HCT116 (cell line): ENCODE results near the gene SF3B4. TPM values are rescaled to one million over a fixed set of nuclear protein-coding genes. Genes with fewer than 3 reads are reported as not detected.

Experiments used
- ATAC-seq: fragments of 200-7000 bp; cut with Tn5 transposase; 2 replicates; pipeline ENCODE4 v1.9.1; 2020; ENCODE audit warnings: mild to moderate bottlenecking, moderate library complexity
- BruUV-seq: library from RNA; stranded (reverse); fragments of 400-500 nt; replicated peaks from 2 replicates; lab custom pipeline; 2021; lab: Mats Ljungman, UMichigan
- CTCF ChIA-PET: fragments of 300-600 bp; sonication (Branson Sonifier 250); formaldehyde crosslinking; loops from one replicate; lab custom pipeline; 2021; ENCODE audit warnings: antibody characterized with exemption; lab: Charles Lee
- POLR2A ChIA-PET: fragments of 300-600, 350-600 bp; sonication (Branson Sonifier 250); formaldehyde crosslinking; loops from one replicate; lab custom pipeline; 2021; ENCODE audit warnings: antibody characterized with exemption; lab: Charles Lee
- RAD21 ChIA-PET, 2 experiments: fragments of 300-600 bp; sonication (Branson Sonifier 250); formaldehyde crosslinking; loops; one replicate each; lab custom pipeline; 2023; ENCODE audit warnings: low total read pairs in 2 of 2; ENCODE audit not compliant: uncharacterized antibody in 2 of 2, unreplicated experiment in 2 of 2, low non-redundant PET in 1 of 2; lab: Charles Lee
- DNase-seq: peaks from one replicate; pipeline ENCODE4 v3.0.0-alpha.2; 2010; ENCODE audit warnings: low read depth, low spot score
- H2AFZ ChIP-seq: fragments of 200-600 bp; shearing (Covaris generic), sonication (generic); 2 replicates; pipeline ENCODE4 v1.6.1; 2017; ENCODE audit warnings: low read depth, mixed run types, mixed read lengths, antibody characterized with exemption, low read length; ENCODE audit not compliant: poor library complexity, severe bottlenecking
- H3K27ac ChIP-seq: 2 replicates; pipeline ENCODE4 v1.5.1; 2012; ENCODE audit warnings: low read depth, low read length
- H3K27me3 ChIP-seq: fragments of 200-600 bp; sonication (generic); 2 replicates; pipeline ENCODE4 v1.6.1; 2016; ENCODE audit warnings: mixed run types, low read length, mixed read lengths; ENCODE audit not compliant: insufficient read depth
- H3K36me3 ChIP-seq, 2 experiments: fragments of 200-500 bp in 1 of 2; fragments of 200-600 bp in 1 of 2; sonication (Bioruptor generic) in 1 of 2; sonication (generic) in 1 of 2; 2 replicates each; pipeline versions ENCODE4 v1.5.1 to v1.6.1; 2014 to 2016; ENCODE audit warnings: low read length in 2 of 2, inconsistent platforms in 1 of 2, mixed read lengths in 1 of 2, mixed run types in 1 of 2; ENCODE audit not compliant: insufficient read depth in 2 of 2, control insufficient read depth in 1 of 2
- H3K4me1 ChIP-seq, 2 experiments: fragments of 200-600 bp in 1 of 2; sonication (generic) in 1 of 2; 2 replicates each; pipeline versions ENCODE4 v1.5.1 to v1.6.1; 2012 to 2017; ENCODE audit warnings: low read length in 2 of 2, inconsistent platforms in 1 of 2, mild to moderate bottlenecking in 1 of 2, mixed read lengths in 1 of 2, mixed run types in 1 of 2, moderate library complexity in 1 of 2; ENCODE audit not compliant: insufficient read depth in 2 of 2, control insufficient read depth in 1 of 2
- H3K4me2 ChIP-seq: fragments of 200-600 bp; sonication (generic); 2 replicates; pipeline ENCODE4 v1.6.1; 2017; ENCODE audit warnings: mixed run types, low read length, mixed read lengths
- H3K4me3 ChIP-seq, 2 experiments: fragments of 200-600 bp in 1 of 2; sonication (generic) in 1 of 2; replicated peaks in 1 of 2; 2 replicates each; pipeline ENCODE4 v1.5.1; 2011 to 2016; ENCODE audit warnings: low read length in 2 of 2, control low read depth in 1 of 2, low read depth in 1 of 2, mild to moderate bottlenecking in 1 of 2, mixed read lengths in 1 of 2, mixed run types in 1 of 2
- H3K79me2 ChIP-seq: fragments of 200-600 bp; sonication (generic); 2 replicates; pipeline ENCODE4 v1.6.1; 2017; ENCODE audit warnings: mild to moderate bottlenecking, mixed run types, low read length, moderate library complexity, mixed read lengths; ENCODE audit not compliant: insufficient read depth
- H3K9ac ChIP-seq: fragments of 200-600 bp; sonication (generic); 2 replicates; pipeline ENCODE4 v1.6.1; 2016; ENCODE audit warnings: low read length, mixed read lengths
- H3K9me2 ChIP-seq: fragments of 200-600 bp; sonication (generic), shearing (Covaris generic); 2 replicates; pipeline ENCODE4 v1.6.1; 2017; ENCODE audit warnings: mixed run types, mild to moderate bottlenecking, moderate library complexity; ENCODE audit not compliant: insufficient read depth
- H3K9me3 ChIP-seq, 2 experiments: fragments of 200-500 bp in 1 of 2; fragments of 200-600 bp in 1 of 2; sonication (Bioruptor generic) in 1 of 2; sonication (generic) in 1 of 2; 2 replicates each; pipeline ENCODE4 v1.6.1; 2014 to 2017; ENCODE audit warnings: low read length in 2 of 2, mixed read lengths in 2 of 2, inconsistent platforms in 1 of 2, low read depth in 1 of 2, mild to moderate bottlenecking in 1 of 2, mixed run types in 1 of 2, moderate library complexity in 1 of 2; ENCODE audit not compliant: control insufficient read depth in 1 of 2, insufficient read depth in 1 of 2
- H4K20me1 ChIP-seq: fragments of 200-600 bp; sonication (generic), shearing (Covaris generic); 2 replicates; pipeline ENCODE4 v1.6.1; 2017; ENCODE audit warnings: mixed run types, mild to moderate bottlenecking, moderate library complexity; ENCODE audit not compliant: insufficient read depth
- CEBPB ChIP-seq: IDR thresholded peaks from 2 replicates; pipeline ENCODE4 v1.6.1; 2012; ENCODE audit warnings: low read depth
- ELF1 ChIP-seq: IDR thresholded peaks from 2 replicates; pipeline ENCODE4 v1.6.1; 2012; ENCODE audit warnings: low read depth, borderline replicate concordance
- EZH2 ChIP-seq: fragments of 200-600 bp; sonication (generic); IDR thresholded peaks from 2 replicates; pipeline ENCODE4 v1.6.1; 2017; ENCODE audit warnings: antibody characterized with exemption, mixed run types
- EZH2phosphoT487 ChIP-seq: fragments of 200-600 bp; IDR thresholded peaks from 2 replicates; pipeline ENCODE4 v1.6.1; 2018; ENCODE audit warnings: antibody characterized with exemption, borderline replicate concordance
- FOSL1 ChIP-seq: IDR thresholded peaks from 2 replicates; pipeline ENCODE4 v1.6.1; 2012; ENCODE audit warnings: low read depth
- JUND ChIP-seq: IDR thresholded peaks from 2 replicates; pipeline ENCODE4 v1.6.1; 2012
- POLR2AphosphoS5 ChIP-seq: IDR thresholded peaks from 2 replicates; pipeline ENCODE4 v1.6.1; 2011; ENCODE audit warnings: mild to moderate bottlenecking, low read depth, low read length, moderate library complexity
- RAD21 ChIP-seq: IDR thresholded peaks from 2 replicates; pipeline ENCODE4 v1.6.1; 2012; ENCODE audit warnings: low read depth, mild to moderate bottlenecking
- SIN3A ChIP-seq: IDR thresholded peaks from 2 replicates; pipeline ENCODE4 v1.6.1; 2012; ENCODE audit warnings: low read depth
- SP1 ChIP-seq: IDR thresholded peaks from 2 replicates; pipeline ENCODE4 v1.6.1; 2012; ENCODE audit warnings: low read depth
- SRF ChIP-seq: IDR thresholded peaks from 2 replicates; pipeline ENCODE4 v1.6.1; 2012; ENCODE audit warnings: low read depth
- TCF7L2 ChIP-seq: IDR thresholded peaks from 2 replicates; pipeline ENCODE4 v1.7.0; 2011; ENCODE audit warnings: borderline replicate concordance, inconsistent platforms; ENCODE audit not compliant: insufficient read depth, insufficient read length; ENCODE audit errors: extremely low read depth
- YY1 ChIP-seq: IDR thresholded peaks from 2 replicates; pipeline ENCODE4 v1.6.1; 2011; ENCODE audit warnings: low read length, low read depth, moderate library complexity, mild to moderate bottlenecking; ENCODE audit not compliant: insufficient replicate concordance; ENCODE audit errors: extremely low read depth
- ZFX ChIP-seq: fragments of 450-650 bp; IDR thresholded peaks from 2 replicates; pipeline ENCODE4 v1.6.1; 2017
- ZNF274 ChIP-seq: fragments of 200-500 bp; sonication (Bioruptor generic); IDR thresholded peaks from 2 replicates; pipeline ENCODE4 v1.6.1; 2014; ENCODE audit warnings: mild to moderate bottlenecking, low read depth, low read length, inconsistent platforms
- intact Hi-C: fragments of 100-400 bp; cut with micrococcal nuclease; formaldehyde crosslinking; loops from 2 replicates; pipeline ENCODE4 v1.10.0; 2022
- total RNA-seq: library from RNA; stranded (reverse); gene quantifications from one replicate; pipeline ENCODE4 v1.2.1, GENCODE V29; 2021; ENCODE audit not compliant: unreplicated experiment
- TF ChIP-seq, protein P1 (sequence below): IDR thresholded peaks from 2 replicates; pipeline ENCODE4 v1.6.1; 2012
- TF ChIP-seq, protein P2 (sequence below): IDR thresholded peaks from 2 replicates; pipeline ENCODE4 v1.6.1; 2011; ENCODE audit warnings: mild to moderate bottlenecking, low read length, moderate library complexity; ENCODE audit not compliant: insufficient replicate concordance; ENCODE audit errors: extremely low read depth
- TF ChIP-seq, protein P3 (sequence below): IDR thresholded peaks from 2 replicates; pipeline ENCODE4 v1.6.1; 2012; ENCODE audit warnings: low read depth
- TF ChIP-seq, protein P4 (sequence below): IDR thresholded peaks from 2 replicates; pipeline ENCODE4 v1.6.1; 2012

Gene SF3B4
- total RNA-seq, 1 experiment from 2014 or later: 88.5 TPM

DNA sequence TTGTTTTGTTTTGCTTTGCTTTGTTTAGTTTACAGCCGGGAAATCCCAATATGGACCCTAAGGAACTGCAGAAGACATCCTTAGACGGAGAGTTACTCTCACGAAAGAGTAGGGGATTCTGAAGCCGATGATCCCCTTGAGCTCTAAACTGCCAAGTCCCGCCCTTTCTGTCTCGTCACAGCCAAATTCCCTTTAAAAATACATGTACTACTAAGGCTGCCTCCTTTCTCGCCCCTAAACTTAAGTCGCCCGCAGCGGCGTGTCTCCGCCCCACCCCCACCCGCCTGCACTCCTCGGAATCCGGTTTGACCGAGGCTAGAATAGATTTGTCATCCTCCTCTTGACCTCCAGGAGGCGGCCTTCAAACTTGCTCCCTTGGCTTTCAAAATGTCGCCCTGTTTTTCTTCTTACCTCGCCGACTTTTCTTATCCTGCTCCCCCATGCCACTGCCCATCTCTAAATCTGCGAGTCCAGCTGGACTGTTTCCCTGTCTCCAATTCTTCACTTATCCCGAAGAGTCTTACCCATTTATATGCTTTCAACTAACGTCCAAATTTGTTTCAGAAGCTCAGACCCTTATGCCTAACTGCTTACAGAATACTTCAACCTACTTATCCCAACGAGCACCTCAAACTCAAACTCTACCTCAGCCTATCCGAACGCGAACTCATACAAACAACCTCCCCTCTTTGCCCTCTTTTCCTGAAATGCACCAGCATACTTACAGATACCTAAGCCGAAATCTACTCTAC lies 39.2 kb downstream of the SF3B4 start:
- ChIA-PET RAD21 (interaction anchor here (0.7 to 1.7 kb wide), 3 partner anchors 54 to 299 kb away, joined by 3 to 4 read pairs (median 4); no protein-coding TSS in a partner anchor), CTCF (interaction anchor here (0.6 to 3.3 kb wide), 7 partner anchors 11 to 299 kb away, joined by 3 to 17 read pairs (median 4); partner anchors contain the start of gene BOLA1), POLR2A (interaction anchor here (0.5 to 5.5 kb wide), 21 partner anchors 11 to 473 kb away, joined by 3 to 46 read pairs (median 11); partner anchors contain the start of genes BOLA1, MTMR11, OTUD7B and VPS45)
- Histone ChIP-seq H3K4me1 (peaks cover 22 to 45% of the 10 kb centered on the region in 2 experiments), H4K20me1 (no peaks in the 10 kb centered on the region), H3K4me2 (peak overlapping the region; percentile 91), H3K79me2 (no peaks in the 10 kb centered on the region), H3K9ac (peak overlapping the region; percentile 87), H2AFZ (no peak overlapping the region), H3K9me3 (no peaks in the 10 kb centered on the region), H3K27me3 (no peaks in the 10 kb centered on the region), H3K36me3 (no peaks in the 10 kb centered on the region), H3K27ac (peak overlapping the region; percentile 100), H3K4me3 (peak overlapping the region; percentile 44 to 63), H3K9me2 (no peaks in the 10 kb centered on the region)
- DNase-seq (peak; percentile 88), ATAC-seq (peak; percentile 37)
- TSS peak; percentile 35 for BruUV-seq
- intact Hi-C loops: loop anchor here (1.0 kb wide), 3 partner anchors 39 to 299 kb away; partner anchors contain the start of gene SF3B4
- TF ChIP-seq POLR2AphosphoS5: peak; percentile 83
- TF ChIP-seq ZFX: no peak
- no peak; the same call in 1 of the 2 replicates for TF ChIP-seq CEBPB
- TF ChIP-seq, protein P1, sequence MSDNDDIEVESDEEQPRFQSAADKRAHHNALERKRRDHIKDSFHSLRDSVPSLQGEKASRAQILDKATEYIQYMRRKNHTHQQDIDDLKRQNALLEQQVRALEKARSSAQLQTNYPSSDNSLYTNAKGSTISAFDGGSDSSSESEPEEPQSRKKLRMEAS: peak; percentile 77
- TF ChIP-seq ELF1: no peak
- peak; percentile 76 for TF ChIP-seq RAD21
- 0 out of 2 replicates have a peak, but pooled peaks have one; percentile 12 for TF ChIP-seq JUND
- TF ChIP-seq, protein P2, sequence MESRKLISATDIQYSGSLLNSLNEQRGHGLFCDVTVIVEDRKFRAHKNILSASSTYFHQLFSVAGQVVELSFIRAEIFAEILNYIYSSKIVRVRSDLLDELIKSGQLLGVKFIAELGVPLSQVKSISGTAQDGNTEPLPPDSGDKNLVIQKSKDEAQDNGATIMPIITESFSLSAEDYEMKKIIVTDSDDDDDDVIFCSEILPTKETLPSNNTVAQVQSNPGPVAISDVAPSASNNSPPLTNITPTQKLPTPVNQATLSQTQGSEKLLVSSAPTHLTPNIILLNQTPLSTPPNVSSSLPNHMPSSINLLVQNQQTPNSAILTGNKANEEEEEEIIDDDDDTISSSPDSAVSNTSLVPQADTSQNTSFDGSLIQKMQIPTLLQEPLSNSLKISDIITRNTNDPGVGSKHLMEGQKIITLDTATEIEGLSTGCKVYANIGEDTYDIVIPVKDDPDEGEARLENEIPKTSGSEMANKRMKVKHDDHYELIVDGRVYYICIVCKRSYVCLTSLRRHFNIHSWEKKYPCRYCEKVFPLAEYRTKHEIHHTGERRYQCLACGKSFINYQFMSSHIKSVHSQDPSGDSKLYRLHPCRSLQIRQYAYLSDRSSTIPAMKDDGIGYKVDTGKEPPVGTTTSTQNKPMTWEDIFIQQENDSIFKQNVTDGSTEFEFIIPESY: no peak
- peak; percentile 83 for TF ChIP-seq YY1
- no peak; the same call in 1 of the 2 replicates for TF ChIP-seq SP1
- TF ChIP-seq FOSL1: peak; percentile 39
- no peak for TF ChIP-seq TCF7L2
- TF ChIP-seq SIN3A: peak; percentile 74
- no peak for TF ChIP-seq EZH2phosphoT487
- TF ChIP-seq SRF: peak; percentile 43; the same call in 1 of the 2 replicates
- TF ChIP-seq ZNF274: no peak
- TF ChIP-seq, protein P3, sequence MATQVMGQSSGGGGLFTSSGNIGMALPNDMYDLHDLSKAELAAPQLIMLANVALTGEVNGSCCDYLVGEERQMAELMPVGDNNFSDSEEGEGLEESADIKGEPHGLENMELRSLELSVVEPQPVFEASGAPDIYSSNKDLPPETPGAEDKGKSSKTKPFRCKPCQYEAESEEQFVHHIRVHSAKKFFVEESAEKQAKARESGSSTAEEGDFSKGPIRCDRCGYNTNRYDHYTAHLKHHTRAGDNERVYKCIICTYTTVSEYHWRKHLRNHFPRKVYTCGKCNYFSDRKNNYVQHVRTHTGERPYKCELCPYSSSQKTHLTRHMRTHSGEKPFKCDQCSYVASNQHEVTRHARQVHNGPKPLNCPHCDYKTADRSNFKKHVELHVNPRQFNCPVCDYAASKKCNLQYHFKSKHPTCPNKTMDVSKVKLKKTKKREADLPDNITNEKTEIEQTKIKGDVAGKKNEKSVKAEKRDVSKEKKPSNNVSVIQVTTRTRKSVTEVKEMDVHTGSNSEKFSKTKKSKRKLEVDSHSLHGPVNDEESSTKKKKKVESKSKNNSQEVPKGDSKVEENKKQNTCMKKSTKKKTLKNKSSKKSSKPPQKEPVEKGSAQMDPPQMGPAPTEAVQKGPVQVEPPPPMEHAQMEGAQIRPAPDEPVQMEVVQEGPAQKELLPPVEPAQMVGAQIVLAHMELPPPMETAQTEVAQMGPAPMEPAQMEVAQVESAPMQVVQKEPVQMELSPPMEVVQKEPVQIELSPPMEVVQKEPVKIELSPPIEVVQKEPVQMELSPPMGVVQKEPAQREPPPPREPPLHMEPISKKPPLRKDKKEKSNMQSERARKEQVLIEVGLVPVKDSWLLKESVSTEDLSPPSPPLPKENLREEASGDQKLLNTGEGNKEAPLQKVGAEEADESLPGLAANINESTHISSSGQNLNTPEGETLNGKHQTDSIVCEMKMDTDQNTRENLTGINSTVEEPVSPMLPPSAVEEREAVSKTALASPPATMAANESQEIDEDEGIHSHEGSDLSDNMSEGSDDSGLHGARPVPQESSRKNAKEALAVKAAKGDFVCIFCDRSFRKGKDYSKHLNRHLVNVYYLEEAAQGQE: no peak
- TF ChIP-seq, protein P4, sequence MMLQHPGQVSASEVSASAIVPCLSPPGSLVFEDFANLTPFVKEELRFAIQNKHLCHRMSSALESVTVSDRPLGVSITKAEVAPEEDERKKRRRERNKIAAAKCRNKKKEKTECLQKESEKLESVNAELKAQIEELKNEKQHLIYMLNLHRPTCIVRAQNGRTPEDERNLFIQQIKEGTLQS: no peak
- no peak for TF ChIP-seq EZH2
